ENCODE measurements around the gene SLC1A7. TPM values are rescaled to one million over a fixed set of nuclear protein-coding genes. Genes with fewer than 3 reads are reported as not detected.

Gene SLC1A7
- total RNA-seq, 1 donor from 2014 or later = not detected

GRCh38 chr1:53155534-53155933 is 13.1 kb upstream of the SLC1A7 start:
- intact Hi-C loops (cut with DNase I) = no loop called here
- no peak for DNase-seq (ENCODE audit: extremely low spot score in 2 of 2)

GRCh38 chr1:53154859-53155438 is 12.5 kb upstream of the SLC1A7 start:
- no peak for DNase-seq (ENCODE audit: extremely low spot score in 2 of 2)
- Histone ChIP-seq H3K4me3 (no peak overlapping the region), H3K27ac (no peak overlapping the region), H3K36me3 (no peaks in the 10 kb centered on the region), H3K4me1 (no peaks in the 10 kb centered on the region), H3K9me3 (no peaks in the 10 kb centered on the region), H3K27me3 (no peaks in the 10 kb centered on the region)
- intact Hi-C loops (cut with DNase I) = no loop called here
- TF ChIP-seq, protein P1, sequence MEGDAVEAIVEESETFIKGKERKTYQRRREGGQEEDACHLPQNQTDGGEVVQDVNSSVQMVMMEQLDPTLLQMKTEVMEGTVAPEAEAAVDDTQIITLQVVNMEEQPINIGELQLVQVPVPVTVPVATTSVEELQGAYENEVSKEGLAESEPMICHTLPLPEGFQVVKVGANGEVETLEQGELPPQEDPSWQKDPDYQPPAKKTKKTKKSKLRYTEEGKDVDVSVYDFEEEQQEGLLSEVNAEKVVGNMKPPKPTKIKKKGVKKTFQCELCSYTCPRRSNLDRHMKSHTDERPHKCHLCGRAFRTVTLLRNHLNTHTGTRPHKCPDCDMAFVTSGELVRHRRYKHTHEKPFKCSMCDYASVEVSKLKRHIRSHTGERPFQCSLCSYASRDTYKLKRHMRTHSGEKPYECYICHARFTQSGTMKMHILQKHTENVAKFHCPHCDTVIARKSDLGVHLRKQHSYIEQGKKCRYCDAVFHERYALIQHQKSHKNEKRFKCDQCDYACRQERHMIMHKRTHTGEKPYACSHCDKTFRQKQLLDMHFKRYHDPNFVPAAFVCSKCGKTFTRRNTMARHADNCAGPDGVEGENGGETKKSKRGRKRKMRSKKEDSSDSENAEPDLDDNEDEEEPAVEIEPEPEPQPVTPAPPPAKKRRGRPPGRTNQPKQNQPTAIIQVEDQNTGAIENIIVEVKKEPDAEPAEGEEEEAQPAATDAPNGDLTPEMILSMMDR (IDR thresholded peaks at IDR 0.05) = no peak
- TF ChIP-seq POLR2A (IDR thresholded peaks at IDR 0.05) (no peak), POLR2AphosphoS5 (IDR thresholded peaks at IDR 0.05; ENCODE audit: insufficient read depth in 1 of 2, low read depth in 1 of 2) (no peak)

More at GRCh38 chr1:53155534-53155933, 13.1 kb upstream of the SLC1A7 start:
- H3K27ac ChIP-seq = no peak overlapping the region
- no peaks in the 10 kb centered on the region for H3K9me3 ChIP-seq
- no peaks in the 10 kb centered on the region for H3K4me1 ChIP-seq
- H3K4me3 ChIP-seq = no peak overlapping the region
- no peaks in the 10 kb centered on the region for H3K27me3 ChIP-seq
- TF ChIP-seq POLR2A (IDR thresholded peaks at IDR 0.05) (no peak), POLR2AphosphoS5 (IDR thresholded peaks at IDR 0.05; ENCODE audit: insufficient read depth in 1 of 2, low read depth in 1 of 2) (no peak)
- TF ChIP-seq, protein P1 (IDR thresholded peaks at IDR 0.05) = no peak
- H3K36me3 ChIP-seq = no peaks in the 10 kb centered on the region

GRCh38 chr1:53153752-53154151 is 11.3 kb upstream of the SLC1A7 start:
- no peaks in the 10 kb centered on the region for H3K36me3 ChIP-seq
- intact Hi-C loops (cut with DNase I) = no loop called here
- no peak for DNase-seq (ENCODE audit: extremely low spot score in 2 of 2)
- no peak for TF ChIP-seq POLR2AphosphoS5 (IDR thresholded peaks at IDR 0.05; ENCODE audit: insufficient read depth in 1 of 2, low read depth in 1 of 2)
- TF ChIP-seq, protein P1 (IDR thresholded peaks at IDR 0.05) = no peak
- TF ChIP-seq POLR2A (IDR thresholded peaks at IDR 0.05) = no peak
- no peaks in the 10 kb centered on the region for H3K4me1 ChIP-seq
- no peak overlapping the region for H3K4me3 ChIP-seq
- no peaks in the 10 kb centered on the region for H3K9me3 ChIP-seq
- H3K27me3 ChIP-seq = no peaks in the 10 kb centered on the region
- H3K27ac ChIP-seq = no peak overlapping the region

DNA sequence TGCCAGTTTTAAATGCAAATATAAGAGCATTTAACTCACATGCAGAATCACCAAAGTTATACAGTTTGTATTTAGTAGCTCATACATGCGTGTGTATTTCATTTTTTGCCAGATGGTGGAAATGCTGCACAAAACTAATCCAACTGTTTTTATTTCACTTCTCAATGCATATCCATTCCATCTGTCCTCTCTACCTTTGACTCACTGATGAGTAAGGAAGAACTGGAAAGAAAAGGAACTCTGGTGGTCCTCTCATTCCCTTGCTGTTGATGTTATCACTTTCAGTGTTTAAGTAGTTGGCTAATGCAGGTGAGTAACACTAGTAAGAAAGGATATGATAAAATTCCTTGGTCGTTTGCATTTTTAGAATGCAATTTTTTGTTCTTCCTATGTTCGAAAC is 5.7 kb upstream of the SLC1A7 start:
- Histone ChIP-seq H3K36me3 (no peaks in the 10 kb centered on the region), H3K4me3 (no peak overlapping the region), H3K9me3 (no peaks in the 10 kb centered on the region), H3K4me1 (peaks cover 16% of the 10 kb centered on the region), H3K27ac (no peak overlapping the region), H3K27me3 (no peaks in the 10 kb centered on the region)
- no peak for DNase-seq (ENCODE audit: extremely low spot score in 2 of 2)
- intact Hi-C loops (cut with DNase I) = no loop called here
- TF ChIP-seq POLR2A (IDR thresholded peaks at IDR 0.05) = no peak

- intact Hi-C loops (cut with DNase I) = no loop called here
These were observed 4.7 kb upstream of the SLC1A7 start for GRCh38 chr1:53147174-53147573.

More at GRCh38 chr1:53147174-53147573, 4.7 kb upstream of the SLC1A7 start:
- TF ChIP-seq, protein P1 (IDR thresholded peaks at IDR 0.05) = no peak
- TF ChIP-seq POLR2A (IDR thresholded peaks at IDR 0.05) = no peak
- no peak for TF ChIP-seq POLR2AphosphoS5 (IDR thresholded peaks at IDR 0.05; ENCODE audit: insufficient read depth in 1 of 2, low read depth in 1 of 2)
- no peaks in the 10 kb centered on the region for H3K36me3 ChIP-seq
- peaks cover 16% of the 10 kb centered on the region for H3K4me1 ChIP-seq
- no peaks in the 10 kb centered on the region for H3K9me3 ChIP-seq
- H3K27ac ChIP-seq = peak overlapping the region; percentile 72
- H3K27me3 ChIP-seq = no peaks in the 10 kb centered on the region
- H3K4me3 ChIP-seq = no peak overlapping the region
- no peak for DNase-seq (ENCODE audit: extremely low spot score in 2 of 2)
